T-helper 2 cell (primary cell): ENCODE data around the gene LBX2.
"Not testable (repeated sequence)": the region's sequence is repeated elsewhere in the genome, so short reads cannot be mapped to it uniquely, and the experiment has no call there.

ENCODE experiments used
- DNase-seq, 5 experiments: peaks; one replicate each; pipeline versions ENCODE4 v3.0.0 to v3.0.0-alpha.2; 2012 to 2022

The LBX2 gene

GRCh38 chr2:74503506-74504475 is 4.4 kb upstream of the LBX2 start:
- no peak for DNase-seq

- DNase-seq: peak in 1 of 5 experiments; percentile 54
Observed at GRCh38 chr2:74502720-74503505, 3.5 kb upstream of the LBX2 start.

- no peak for DNase-seq
Observed at GRCh38 chr2:74502147-74502719, 2.8 kb upstream of the LBX2 start.

- no peak for DNase-seq
Observed at GRCh38 chr2:74501335-74502071, 2.1 kb upstream of the LBX2 start.

GRCh38 chr2:74500578-74500946 is 1.2 kb upstream of the LBX2 start:
- no peak for DNase-seq

- no peak for DNase-seq
Observed at GRCh38 chr2:74499940-74500577, 656 bp upstream of the LBX2 start.

- peak in 1 of 5 experiments; percentile 46 for DNase-seq
Observed at GRCh38 chr2:74498500-74499266, 720 bp downstream of the LBX2 start.

GRCh38 chr2:74497777-74498499 is 1.5 kb downstream of the LBX2 start:
- DNase-seq: peak in 1 of 5 experiments; percentile 62

- DNase-seq: no peak
Observed at GRCh38 chr2:74496997-74497776, 2.2 kb downstream of the LBX2 start.

GRCh38 chr2:74495440-74495839 is 4.0 kb downstream of the LBX2 start:
- no peak for DNase-seq

GRCh38 chr2:74493546-74493945 is 5.9 kb downstream of the LBX2 start:
- no peak for DNase-seq

- no peak for DNase-seq
Observed at GRCh38 chr2:74491648-74492544, 7.5 kb downstream of the LBX2 start.

- DNase-seq: no peak
Observed at GRCh38 chr2:74489906-74490305, 9.5 kb downstream of the LBX2 start.

GRCh38 chr2:74488643-74489481 is 10.5 kb downstream of the LBX2 start:
- no peak for DNase-seq

GRCh38 chr2:74486141-74486540 is 13.3 kb downstream of the LBX2 start:
- DNase-seq: no peak

- DNase-seq: not testable (repeated sequence)
Observed at GRCh38 chr2:74483675-74484164, 15.7 kb downstream of the LBX2 start.
